ENCODE results near the gene EIF4EBP2. TPM values are rescaled to one million over a fixed set of nuclear protein-coding genes. Genes with fewer than 3 reads are reported as not detected.

Gene EIF4EBP2
- total and polyA plus RNA-seq, 2 of the 13 experiments (the other 11 are each of a cell fraction or from before 2014, with no cell fraction given): 16.9 to 22.0 TPM

GRCh38 chr10:70363292-70363691, 40.7 kb upstream of the EIF4EBP2 start:
- CTCF ChIA-PET (ENCODE audit: low intra/inter-chr PET ratio, low total read pairs): interaction anchor here (2.3 to 2.5 kb wide), 2 partner anchors 39 to 142 kb away, joined by 20 to 35 read pairs; no protein-coding TSS in a partner anchor

DNA sequence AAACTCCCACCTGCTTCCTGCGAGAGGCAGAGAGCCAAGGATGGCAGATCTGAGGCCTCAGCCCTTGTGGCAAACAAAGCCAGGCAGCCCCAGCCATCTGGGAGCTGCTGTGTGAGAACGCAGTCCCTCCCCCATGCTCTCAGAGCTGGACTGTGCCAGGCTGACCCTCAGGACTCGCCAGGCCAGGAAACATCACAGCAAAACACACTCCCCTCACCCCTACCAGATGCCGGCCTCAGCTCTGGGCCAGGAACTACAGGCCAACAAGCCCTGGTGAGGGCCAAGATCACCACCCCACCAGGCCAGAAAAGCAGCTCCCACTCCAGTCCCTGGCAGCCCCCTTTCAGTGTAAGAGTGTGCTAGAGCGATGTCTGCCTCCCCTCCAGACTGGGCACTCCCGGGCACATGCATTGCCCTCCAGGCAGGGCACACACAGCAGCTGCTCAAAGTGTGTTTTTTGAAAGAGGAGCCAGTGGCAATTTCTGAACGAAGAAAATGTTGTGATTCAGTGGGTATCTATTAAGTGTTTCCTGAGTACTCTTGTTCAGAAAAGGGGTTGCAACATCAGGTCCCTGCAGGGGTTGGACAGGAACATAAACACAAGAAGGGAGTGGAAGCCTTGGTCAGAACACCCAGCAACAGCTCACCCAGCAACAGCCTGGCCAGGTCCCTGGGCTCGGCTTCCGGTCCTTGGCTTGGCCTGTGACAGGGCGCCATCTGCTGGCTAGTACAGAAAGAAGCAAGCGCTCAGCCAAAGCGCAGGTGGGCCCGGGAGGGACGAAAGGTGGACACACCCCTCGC, 39.8 kb upstream of the EIF4EBP2 start:
- ATAC-seq (peak; percentile 95), FAIRE-seq (peak; percentile 99), DNase-seq (ENCODE audit: low spot score) (peak; percentile 88)
- BruUV-seq (replicated peaks): no TSS peak
- Histone ChIP-seq H3K27me3 (ENCODE audit: control insufficient read depth in 1 of 2, insufficient read depth in 2 of 2, low read length in 2 of 2) (no peaks in the 10 kb centered on the region), H3K9ac (ENCODE audit: insufficient read depth, low read depth, low read length) (peak overlapping the region; percentile 23; the same call in 1 of the 2 replicates), H3K4me2 (ENCODE audit: low read depth, low read length) (peak overlapping the region; percentile 55), H3K9me3 (ENCODE audit: low read length) (no peaks in the 10 kb centered on the region), H4K20me1 (ENCODE audit: insufficient read depth, low read length) (no peaks in the 10 kb centered on the region), H3K79me2 (ENCODE audit: insufficient read depth, low read length) (no peaks in the 10 kb centered on the region), H3K27ac (ENCODE audit: extremely low read length, insufficient read depth, low read length) (peak overlapping the region; percentile 52), H3K36me3 (replicated peaks in 1 of 2; ENCODE audit: control insufficient read depth in 1 of 2, insufficient read depth in 2 of 2, low read length in 2 of 2) (no peaks in the 10 kb centered on the region), H2AFZ (ENCODE audit: low read length) (peak overlapping the region; percentile 59), H3K4me3 (replicated peaks in 1 of 3; ENCODE audit: insufficient read depth in 1 of 3, low read depth in 2 of 3, low read length in 3 of 3) (peak overlapping the region in 1 of 3 experiments; percentile 13; a peak in 2 of 6 replicates), H3K4me1 (ENCODE audit: insufficient read depth, low read length) (peaks cover 42% of the 10 kb centered on the region)
- WGBS (ENCODE audit: low lambda C conversion rate): 60% methylated on average over 5 of the region's 15 CpGs
- ChIA-PET CTCF (ENCODE audit: low intra/inter-chr PET ratio, low total read pairs) (interaction anchor here (0.8 to 2.5 kb wide), 5 partner anchors 33 to 143 kb away, joined by 3 to 35 read pairs (median 8); no protein-coding TSS in a partner anchor), POLR2A (interaction anchor here (0.7 to 3.0 kb wide), 14 partner anchors 9 to 218 kb away, joined by 3 to 32 read pairs (median 4); partner anchors contain the start of genes EIF4EBP2, SAR1A and TYSND1)
- intact Hi-C loops (cut with micrococcal nuclease; ENCODE audit: unreplicated experiment): loop anchor here (1.0 to 5.0 kb wide), 5 partner anchors 41 to 218 kb away; partner anchors contain the start of genes NPFFR1 and TYSND1
- in situ Hi-C loops (cut with HindIII; ENCODE audit: extremely low pct_ligation_motif_present, low pct_unique_long_range_greater_than_20kb): loop anchor here (5.0 kb wide), 1 partner anchor 142 kb away; no protein-coding TSS in a partner anchor
- TF ChIP-seq SIN3A (IDR thresholded peaks at IDR 0.05; ENCODE audit: borderline replicate concordance, low read depth, low read length) (no peak), XRCC5 (optimal IDR thresholded peaks at IDR 0.05; ENCODE audit: low read length) (peak; percentile 72), ZNF589 (CRISPR knock-in tag; conservative IDR thresholded peaks at IDR 0.05) (no peak), KLF11 (CRISPR knock-in tag; IDR thresholded peaks at IDR 0.05) (no peak), SCMH1 (CRISPR knock-in tag; IDR thresholded peaks at IDR 0.05; ENCODE audit: borderline replicate concordance) (no peak), ZNF431 (CRISPR knock-in tag; IDR thresholded peaks at IDR 0.05; ENCODE audit: borderline replicate concordance, low read depth) (no peak), ZNF639 (CRISPR knock-in tag; conservative IDR thresholded peaks at IDR 0.05) (no peak), BRCA1 (CRISPR knock-in tag; IDR thresholded peaks at IDR 0.05) (0 out of 2 replicates have a peak, but pooled peaks have one; percentile 77), ZNF644 (CRISPR knock-in tag; IDR thresholded peaks at IDR 0.05; ENCODE audit: low read depth) (no peak), ATF7 (IDR thresholded peaks at IDR 0.05) (no peak), ATF7 (CRISPR knock-in tag; IDR thresholded peaks at IDR 0.05) (no peak), MZF1 (CRISPR knock-in tag; IDR thresholded peaks at IDR 0.05; ENCODE audit: borderline replicate concordance) (0 out of 2 replicates have a peak, but pooled peaks have one; percentile 3), RFX3 (CRISPR knock-in tag; IDR thresholded peaks at IDR 0.05) (no peak), ZNF430 (CRISPR knock-in tag; IDR thresholded peaks at IDR 0.05) (peak; percentile 48; the same call in 1 of the 2 replicates), NFE2 (CRISPR knock-in tag; IDR thresholded peaks at IDR 0.05) (no peak), NRL (CRISPR knock-in tag; IDR thresholded peaks at IDR 0.05; ENCODE audit: borderline replicate concordance) (no peak; the same call in 1 of the 2 replicates)

More at GRCh38 chr10:70363292-70363691, 40.7 kb upstream of the EIF4EBP2 start:
- WGBS (ENCODE audit: low lambda C conversion rate): 88% methylated on average over 1 of the region's 1 CpG
- TF ChIP-seq ZNF564 (CRISPR knock-in tag; IDR thresholded peaks at IDR 0.05) (peak; percentile 94; the same call in 1 of the 2 replicates), ZNF124 (CRISPR knock-in tag; IDR thresholded peaks at IDR 0.05) (no peak), ZSCAN30 (CRISPR knock-in tag; IDR thresholded peaks at IDR 0.05) (no peak)
- Histone ChIP-seq H3K4me3 (replicated peaks in 1 of 3; ENCODE audit: insufficient read depth in 1 of 3, low read depth in 2 of 3, low read length in 3 of 3) (no peak overlapping the region), H2AFZ (ENCODE audit: low read length) (no peak overlapping the region), H3K79me2 (ENCODE audit: insufficient read depth, low read length) (no peaks in the 10 kb centered on the region), H3K9ac (ENCODE audit: insufficient read depth, low read depth, low read length) (no peak overlapping the region), H4K20me1 (ENCODE audit: insufficient read depth, low read length) (no peaks in the 10 kb centered on the region), H3K27me3 (ENCODE audit: control insufficient read depth in 1 of 2, insufficient read depth in 2 of 2, low read length in 2 of 2) (no peaks in the 10 kb centered on the region), H3K36me3 (replicated peaks in 1 of 2; ENCODE audit: control insufficient read depth in 1 of 2, insufficient read depth in 2 of 2, low read length in 2 of 2) (no peaks in the 10 kb centered on the region), H3K4me1 (ENCODE audit: insufficient read depth, low read length) (peaks cover 43% of the 10 kb centered on the region), H3K27ac (ENCODE audit: extremely low read length, insufficient read depth, low read length) (peak overlapping the region; percentile 52), H3K9me3 (ENCODE audit: low read length) (no peaks in the 10 kb centered on the region), H3K4me2 (ENCODE audit: low read depth, low read length) (no peak overlapping the region)
- POLR2A ChIA-PET: interaction anchor here (2.2 to 3.0 kb wide), 4 partner anchors 9 to 141 kb away, joined by 10 to 32 read pairs (median 18); no protein-coding TSS in a partner anchor
- in situ Hi-C loops (cut with HindIII; ENCODE audit: extremely low pct_ligation_motif_present, low pct_unique_long_range_greater_than_20kb): loop anchor here (5.0 kb wide), 1 partner anchor 141 kb away; no protein-coding TSS in a partner anchor
- intact Hi-C loops (cut with micrococcal nuclease; ENCODE audit: unreplicated experiment): loop anchor here (5.0 kb wide), 1 partner anchor 81 kb away; the partner anchor contains the start of gene NPFFR1
- ATAC-seq (no peak), FAIRE-seq (no peak), DNase-seq (ENCODE audit: low spot score) (no peak)
- BruUV-seq (replicated peaks): no TSS peak
